HG02798 (cell line): ENCODE measurements around the gene KL.

Experiments used
- ATAC-seq: cut with Tn5 transposase; IDR thresholded peaks from one replicate; pipeline ENCODE4 v1.9.1; 2021; ENCODE audit warnings: mild to moderate bottlenecking; ENCODE audit not compliant: unreplicated experiment, poor library complexity

KL gene

GRCh38 chr13:33016414-33017322 lies at the start of gene KL:
Gene KL (plus strand): TSS chr13:33016423. CDS start chr13:33016441, 18 bp downstream.
- peak; percentile 25 for ATAC-seq

- ATAC-seq = no peak
Observed at GRCh38 chr13:32967584-32968182, 48.5 kb upstream of the KL start.

- ATAC-seq = no peak
Observed at GRCh38 chr13:32968316-32968715, 47.9 kb upstream of the KL start.

GRCh38 chr13:32968793-32969192 lies 47.4 kb upstream of the KL start:
- ATAC-seq = no peak

- peak; percentile 83 for ATAC-seq
Observed at GRCh38 chr13:32969516-32969941, 46.7 kb upstream of the KL start.

- no peak for ATAC-seq
Observed at GRCh38 chr13:32976056-32976805, 40.0 kb upstream of the KL start.

- ATAC-seq = no peak
Observed at GRCh38 chr13:32976912-32977311, 39.3 kb upstream of the KL start.

GRCh38 chr13:32977321-32977720 lies 38.9 kb upstream of the KL start:
- no peak for ATAC-seq

GRCh38 chr13:32978278-32978677 lies 37.9 kb upstream of the KL start:
- ATAC-seq = no peak

- no peak for ATAC-seq
Observed at GRCh38 chr13:32983058-32983457, 33.2 kb upstream of the KL start.

- no peak for ATAC-seq
Observed at GRCh38 chr13:32984857-32985626, 31.2 kb upstream of the KL start.

- ATAC-seq = no peak
Observed at GRCh38 chr13:32986552-32986951, 29.7 kb upstream of the KL start.

- no peak for ATAC-seq
Observed at GRCh38 chr13:32987462-32987861, 28.8 kb upstream of the KL start.

GRCh38 chr13:32988608-32989289 lies 27.5 kb upstream of the KL start:
- ATAC-seq = no peak

GRCh38 chr13:32989290-32989667 lies 26.9 kb upstream of the KL start:
- no peak for ATAC-seq

GRCh38 chr13:32989942-32990341 lies 26.3 kb upstream of the KL start:
- ATAC-seq = no peak

GRCh38 chr13:32993145-32993544 lies 23.1 kb upstream of the KL start:
- no peak for ATAC-seq

- ATAC-seq = no peak
Observed at GRCh38 chr13:32997399-32997798, 18.8 kb upstream of the KL start.

GRCh38 chr13:32998966-32999365 lies 17.3 kb upstream of the KL start:
- no peak for ATAC-seq

- no peak for ATAC-seq
Observed at GRCh38 chr13:33000365-33000764, 15.9 kb upstream of the KL start.
